Endothelial cell of umbilical vein (primary cell): Measurements from ENCODE around the gene LRP1B. TPM values are rescaled to one million over a fixed set of nuclear protein-coding genes. Genes with fewer than 3 reads are reported as not detected.

Experiments
- BruUV-seq: library from RNA; stranded (reverse); fragments of 400-500 nt; replicated peaks from 2 replicates; lab custom pipeline; 2021; lab: Mats Ljungman, UMichigan
- CTCF ChIA-PET: fragments of 300-600, 350-600 bp; sonication (Branson Sonifier 250); formaldehyde crosslinking; loops from one replicate; lab custom pipeline; 2021; ENCODE audit warnings: antibody characterized with exemption, inconsistent platforms; lab: Charles Lee
- POLR2A ChIA-PET: fragments of 300-600, 350-600 bp; sonication (Branson Sonifier 250); formaldehyde crosslinking; loops from one replicate; lab custom pipeline; 2021; ENCODE audit warnings: antibody characterized with exemption, inconsistent platforms; lab: Charles Lee
- DNase-seq: peaks from one replicate; pipeline ENCODE4 v3.0.0-alpha.2; 2011; ENCODE audit warnings: low read depth, low spot score
- FAIRE-seq: peaks from 2 replicates; lab custom pipeline; 2011; peaks lifted over from hg19 to GRCh38; lab: Jason Lieb, UNC
- H2AFZ ChIP-seq: 2 replicates; pipeline ENCODE4 v1.6.0; 2012; ENCODE audit warnings: low read depth, low read length, control low read depth, inconsistent platforms
- H3K27ac ChIP-seq: 2 replicates; pipeline ENCODE4 v1.5.1; 2011; ENCODE audit warnings: low read depth, mild to moderate bottlenecking, control low read depth, low read length, moderate library complexity; ENCODE audit not compliant: insufficient read depth
- H3K27me3 ChIP-seq, 2 experiments: 2 replicates each; pipeline versions ENCODE4 v1.6.0 to v1.6.1; 2011; ENCODE audit warnings: low read length in 2 of 2, mixed read lengths in 1 of 2; ENCODE audit not compliant: control insufficient read depth in 2 of 2, insufficient read depth in 2 of 2
- H3K36me3 ChIP-seq, 2 experiments: 2 replicates in 1 of 2; 3 replicates in 1 of 2; pipeline ENCODE4 v1.5.1; 2011; ENCODE audit warnings: low read length in 2 of 2, mild to moderate bottlenecking in 1 of 2, moderate library complexity in 1 of 2; ENCODE audit not compliant: control insufficient read depth in 2 of 2, insufficient read depth in 2 of 2; ENCODE audit errors: extremely low read depth in 1 of 2
- H3K4me1 ChIP-seq: 3 replicates; pipeline ENCODE4 v1.5.1; 2011; ENCODE audit warnings: mild to moderate bottlenecking, low read length; ENCODE audit not compliant: control insufficient read depth, insufficient read depth; ENCODE audit errors: extremely low read depth
- H3K4me2 ChIP-seq: 2 replicates; pipeline ENCODE4 v1.6.1; 2011; ENCODE audit warnings: low read length, control low read depth, mixed read lengths; ENCODE audit not compliant: insufficient read depth
- H3K4me3 ChIP-seq, 3 experiments: fragments of 200-600 bp in 1 of 3; sonication (generic), shearing (Covaris generic) in 1 of 3; replicated peaks in 1 of 3; 2 replicates each; pipeline ENCODE4 v1.5.1; 2011 to 2016; ENCODE audit warnings: control low read depth in 3 of 3, low read length in 3 of 3, mild to moderate bottlenecking in 2 of 3, inconsistent platforms in 1 of 3, low read depth in 1 of 3, moderate library complexity in 1 of 3; ENCODE audit not compliant: insufficient read depth in 1 of 3
- H3K79me2 ChIP-seq: 2 replicates; pipeline ENCODE4 v1.6.0; 2012; ENCODE audit warnings: low read length, inconsistent platforms; ENCODE audit not compliant: control insufficient read depth, insufficient read depth
- H3K9ac ChIP-seq: replicated peaks from 2 replicates; pipeline ENCODE3; 2011; ENCODE audit warnings: low read length, control low read depth; ENCODE audit not compliant: insufficient read depth; ENCODE audit errors: extremely low read depth
- H3K9me1 ChIP-seq: replicated peaks from 3 replicates; pipeline ENCODE4 v1.6.0; 2011; ENCODE audit warnings: mild to moderate bottlenecking, low read length; ENCODE audit not compliant: control insufficient read depth, insufficient read depth; ENCODE audit errors: extremely low read depth
- H3K9me3 ChIP-seq: replicated peaks from 2 replicates; pipeline ENCODE4 v1.5.1; 2012; ENCODE audit warnings: low read length, inconsistent platforms; ENCODE audit not compliant: control insufficient read depth, insufficient read depth
- H4K20me1 ChIP-seq: replicated peaks from 2 replicates; pipeline ENCODE3; 2011; ENCODE audit warnings: mild to moderate bottlenecking, low read length; ENCODE audit not compliant: control insufficient read depth, insufficient read depth; ENCODE audit errors: extremely low read depth
- EZH2 ChIP-seq: IDR thresholded peaks from 2 replicates; pipeline ENCODE4 v1.6.1; 2012; ENCODE audit warnings: borderline replicate concordance, low read depth, mild to moderate bottlenecking, moderate library complexity, low read length, inconsistent platforms; ENCODE audit not compliant: severe bottlenecking
- FOS ChIP-seq: IDR thresholded peaks from 2 replicates; pipeline ENCODE4 v1.6.1; 2011; ENCODE audit warnings: mild to moderate bottlenecking, low read length, moderate library complexity, borderline replicate concordance; ENCODE audit not compliant: insufficient read depth
- GATA2 ChIP-seq: IDR thresholded peaks from 2 replicates; pipeline ENCODE4 v1.7.0; 2011; ENCODE audit warnings: low read depth, mild to moderate bottlenecking, moderate library complexity, mixed read lengths, low read length; ENCODE audit not compliant: insufficient read length, insufficient read depth
- JUN ChIP-seq: IDR thresholded peaks from 2 replicates; pipeline ENCODE4 v1.6.1; 2011; ENCODE audit warnings: borderline replicate concordance, low read depth; ENCODE audit not compliant: insufficient read length, insufficient read depth
- MYC ChIP-seq: IDR thresholded peaks from one replicate; pipeline ENCODE4 v1.6.1; 2011; ENCODE audit warnings: mild to moderate bottlenecking, low read depth, low read length
- POLR2A ChIP-seq: IDR thresholded peaks from 2 replicates; pipeline ENCODE4 v1.6.1; 2012; ENCODE audit warnings: low read depth, mild to moderate bottlenecking, control low read depth, low read length
- POLR2AphosphoS5 ChIP-seq: IDR thresholded peaks from 2 replicates; pipeline ENCODE4 v1.6.1; 2012; ENCODE audit warnings: low read depth, mild to moderate bottlenecking, control low read depth, low read length, moderate library complexity; ENCODE audit not compliant: insufficient read depth
- dilution Hi-C: fragments of 300-500 bp; cut with MboI; formaldehyde crosslinking; loops from one replicate; pipeline ENCODE4 v1.15.0; 2019; ENCODE audit warnings: low sequenced_read_pairs; ENCODE audit not compliant: extremely low pct_ligation_motif_present
- intact Hi-C: fragments of 100-400 bp; cut with micrococcal nuclease; formaldehyde crosslinking; loops from one replicate; pipeline ENCODE4 v1.10.0; 2022
- polyA plus RNA-seq, 4 experiments: library from polyadenylated mRNA; depleted of rRNA in 3 of 4; stranded (reverse) in 3 of 4; unstranded in 1 of 4; fragments of >200 nt; gene quantifications; 2 replicates each; pipeline versions ENCODE4 v1.2.1 to v1.2.3, GENCODE V29; 2011 to 2012; ENCODE audit warnings: missing spikeins in 1 of 4
- total RNA-seq: library from RNA; stranded (reverse); gene quantifications from 2 replicates; pipeline ENCODE4 v1.2.3, GENCODE V29; 2021
- TF ChIP-seq, protein P1 (sequence below), 2 donors: IDR thresholded peaks; 1 replicate in 1 of 2; 2 replicates in 1 of 2; pipeline ENCODE4 v1.5.1; 2011; ENCODE audit warnings: low read length in 2 of 2, mild to moderate bottlenecking in 2 of 2, moderate library complexity in 2 of 2, control low read depth in 1 of 2, inconsistent platforms in 1 of 2, low read depth in 1 of 2; ENCODE audit not compliant: insufficient read depth in 1 of 2; ENCODE audit errors: extremely low read depth in 1 of 2

LRP1B gene
- total and polyA plus RNA-seq, 2 donors (not counting 3 experiments of a cell fraction or from before 2014, with no cell fraction given), result 0.03 to 0.07 TPM

DNA sequence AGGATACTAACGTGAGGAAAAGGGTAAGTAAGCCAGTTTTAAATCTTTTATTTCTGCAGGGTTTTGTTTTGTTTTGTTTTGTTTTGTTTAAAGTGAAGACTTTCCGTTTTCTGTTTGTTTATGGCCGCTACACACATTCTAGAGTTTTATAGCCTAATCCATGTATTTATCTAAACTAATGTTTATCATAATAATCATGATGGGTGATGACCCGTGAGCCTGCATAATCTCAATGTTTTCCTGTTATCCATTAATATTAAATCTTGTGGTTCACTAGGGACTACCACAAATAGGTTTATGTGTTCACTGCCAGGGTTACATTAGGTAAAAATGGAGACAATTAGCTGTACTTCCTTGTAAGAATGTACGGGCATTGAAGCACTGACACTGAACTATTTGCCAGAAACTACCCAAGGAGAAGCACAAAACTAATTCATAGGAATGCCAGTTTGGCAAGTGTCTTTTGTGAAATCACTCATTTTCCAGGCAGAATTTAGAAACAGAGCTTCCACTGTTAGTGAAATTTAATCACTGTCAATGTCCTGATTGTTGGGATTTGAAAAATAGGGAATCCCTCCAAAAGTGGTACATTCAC lies 574.8 kb downstream of the LRP1B start:
- no peak overlapping the region for H3K27ac ChIP-seq
- intact Hi-C loops (no loop called here), dilution Hi-C loops (no loop called here)
- FAIRE-seq (no peak), DNase-seq (no peak)
- TF ChIP-seq GATA2, result no peak
- TF ChIP-seq FOS, result no peak
- TF ChIP-seq JUN, result no peak
- TF ChIP-seq, protein P1, sequence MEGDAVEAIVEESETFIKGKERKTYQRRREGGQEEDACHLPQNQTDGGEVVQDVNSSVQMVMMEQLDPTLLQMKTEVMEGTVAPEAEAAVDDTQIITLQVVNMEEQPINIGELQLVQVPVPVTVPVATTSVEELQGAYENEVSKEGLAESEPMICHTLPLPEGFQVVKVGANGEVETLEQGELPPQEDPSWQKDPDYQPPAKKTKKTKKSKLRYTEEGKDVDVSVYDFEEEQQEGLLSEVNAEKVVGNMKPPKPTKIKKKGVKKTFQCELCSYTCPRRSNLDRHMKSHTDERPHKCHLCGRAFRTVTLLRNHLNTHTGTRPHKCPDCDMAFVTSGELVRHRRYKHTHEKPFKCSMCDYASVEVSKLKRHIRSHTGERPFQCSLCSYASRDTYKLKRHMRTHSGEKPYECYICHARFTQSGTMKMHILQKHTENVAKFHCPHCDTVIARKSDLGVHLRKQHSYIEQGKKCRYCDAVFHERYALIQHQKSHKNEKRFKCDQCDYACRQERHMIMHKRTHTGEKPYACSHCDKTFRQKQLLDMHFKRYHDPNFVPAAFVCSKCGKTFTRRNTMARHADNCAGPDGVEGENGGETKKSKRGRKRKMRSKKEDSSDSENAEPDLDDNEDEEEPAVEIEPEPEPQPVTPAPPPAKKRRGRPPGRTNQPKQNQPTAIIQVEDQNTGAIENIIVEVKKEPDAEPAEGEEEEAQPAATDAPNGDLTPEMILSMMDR (IDR thresholded peaks at IDR 0.05; ENCODE audit: extremely low read depth in 1 of 2, insufficient read depth in 1 of 2, low read depth in 1 of 2, low read length in 2 of 2), result no peak
- TF ChIP-seq POLR2AphosphoS5, result no peak
- no peak for TF ChIP-seq POLR2A
- no peak for TF ChIP-seq MYC
- TF ChIP-seq EZH2, result no peak
- ChIA-PET CTCF (interaction anchor here (1.0 to 2.6 kb wide), 9 partner anchors 15 to 851 kb away, joined by 3 to 26 read pairs (median 7); no protein-coding TSS in a partner anchor), POLR2A (no interaction called here)
- H3K9me1 ChIP-seq, result no peaks in the 10 kb centered on the region
- no peak overlapping the region for H2AFZ ChIP-seq
- no peaks in the 10 kb centered on the region for H4K20me1 ChIP-seq
- H3K36me3 ChIP-seq, result no peaks in the 10 kb centered on the region
- no peak overlapping the region for H3K9ac ChIP-seq
- H3K9me3 ChIP-seq, result no peaks in the 10 kb centered on the region
- no TSS peak for BruUV-seq
- H3K79me2 ChIP-seq, result no peaks in the 10 kb centered on the region
- H3K27me3 ChIP-seq, result no peaks in the 10 kb centered on the region
- H3K4me1 ChIP-seq, result no peaks in the 10 kb centered on the region
- H3K4me3 ChIP-seq, result no peak overlapping the region
- no peak overlapping the region for H3K4me2 ChIP-seq
